ENCODE measurements around the gene NAP1L4.

Gene NAP1L4

GRCh38 chr11:2902784-2903671 lies 89.1 kb downstream of the NAP1L4 start:
- DNase-seq, result no peak

DNA sequence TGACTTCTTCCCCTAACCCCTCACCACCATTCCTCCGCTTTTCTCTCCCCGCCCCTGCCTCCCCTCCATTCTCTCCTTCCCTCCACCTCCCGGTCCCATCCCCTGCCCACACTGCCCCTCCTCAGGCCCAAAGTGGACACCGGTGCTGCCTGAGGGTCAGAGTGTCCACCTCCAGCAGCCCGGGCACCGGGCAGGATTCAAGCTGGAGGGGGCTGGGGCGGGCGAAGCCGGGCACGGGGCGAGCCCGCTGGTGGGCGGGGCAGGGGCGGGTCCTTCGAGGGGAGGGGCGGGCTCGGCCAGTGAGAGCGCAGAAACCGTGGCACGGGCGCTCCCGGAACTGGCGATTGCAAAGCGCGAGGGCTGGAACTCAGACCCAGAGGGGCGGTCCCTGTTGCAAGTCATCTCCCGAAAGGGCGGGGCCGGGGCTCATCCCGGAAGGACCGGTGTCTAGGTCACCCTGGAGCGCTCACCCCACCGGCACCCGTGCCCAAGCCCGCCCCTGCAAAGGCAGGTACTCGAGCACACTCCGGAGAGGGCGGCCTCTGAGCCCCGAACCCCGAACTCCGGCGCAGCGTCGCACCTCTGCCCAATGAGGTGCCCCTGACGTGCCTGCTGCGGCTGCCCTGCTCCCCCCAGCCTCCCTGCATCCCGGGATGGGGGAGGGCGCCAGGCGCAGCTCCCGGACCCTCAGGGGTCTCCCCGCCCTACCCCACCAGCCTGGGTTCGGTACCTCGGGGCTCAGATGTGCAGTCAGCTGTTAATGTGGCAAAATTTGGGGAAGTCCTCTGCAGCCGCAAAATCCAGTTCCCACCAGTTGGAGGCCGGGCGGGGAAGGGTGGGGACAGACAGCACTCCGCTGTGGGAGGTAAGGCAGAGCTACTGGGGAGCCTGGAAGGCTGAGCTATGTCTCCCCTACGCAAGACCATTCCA lies 90.0 kb downstream of the NAP1L4 start:
- DNase-seq, result peak; percentile 94 to 95

DNA sequence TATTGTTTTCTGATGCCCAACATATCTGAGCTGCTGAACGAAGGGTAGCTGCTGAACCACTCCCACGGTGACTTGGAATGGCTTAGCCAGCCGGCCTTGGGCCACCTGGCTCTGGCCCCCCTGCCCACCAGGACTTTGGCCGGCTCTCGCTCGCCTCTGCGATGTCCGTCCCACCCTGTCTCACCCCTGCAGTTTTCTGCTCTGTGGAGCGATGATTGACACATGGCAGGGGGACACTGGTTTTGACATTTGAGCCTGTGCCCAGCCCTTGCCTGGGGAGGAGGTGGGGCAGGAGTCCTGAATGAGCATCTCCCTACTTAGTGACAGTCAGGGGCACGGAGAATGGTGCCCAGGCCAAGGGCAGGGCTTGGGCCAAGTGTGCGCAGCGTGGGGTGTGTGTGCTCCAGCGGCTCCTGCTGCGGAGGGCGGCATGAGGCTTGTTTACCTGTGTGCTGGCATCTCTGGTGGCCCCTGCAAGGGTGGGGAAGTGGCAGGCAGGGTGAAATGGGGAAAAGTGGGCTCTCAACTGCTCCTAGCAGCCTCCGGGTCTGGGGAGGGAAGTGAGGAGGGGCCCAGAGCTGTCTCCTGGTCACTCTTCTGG lies 90.8 kb downstream of the NAP1L4 start:
- DNase-seq, result no peak

DNA sequence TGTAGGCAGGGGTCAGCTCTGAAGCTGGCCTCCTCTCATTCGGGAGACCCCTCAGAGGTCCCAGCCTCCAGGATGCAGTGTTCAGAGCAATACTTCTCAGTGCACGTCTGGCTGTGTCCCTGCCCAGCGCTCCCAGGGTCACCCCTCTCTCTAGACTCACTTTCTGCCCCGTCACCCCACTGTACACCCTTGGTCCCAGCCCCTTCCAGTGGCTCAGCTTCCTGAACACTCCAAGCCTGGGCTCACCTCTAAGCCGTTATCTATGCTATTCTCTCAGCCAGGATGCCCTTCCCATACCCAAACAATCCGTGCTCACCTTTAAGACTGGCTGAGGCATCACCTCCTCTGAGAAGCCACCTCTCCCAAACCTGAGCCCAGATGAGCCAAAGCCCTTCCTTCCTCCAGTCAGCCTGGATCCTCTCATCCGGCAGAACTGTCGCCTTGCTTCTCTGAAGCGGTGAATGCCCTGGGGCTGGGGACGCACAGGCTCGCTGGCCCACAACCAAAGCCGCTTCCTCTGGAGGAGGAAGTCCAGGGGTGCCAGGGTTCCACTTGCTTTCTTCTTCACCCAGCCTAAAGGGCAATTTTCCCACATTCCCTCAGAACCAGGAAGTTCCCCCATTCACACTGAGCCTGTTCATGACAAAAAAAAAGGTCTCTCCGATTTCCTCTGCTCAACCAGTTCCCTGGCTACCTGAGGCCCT lies 92.9 kb downstream of the NAP1L4 start:
- peak in 1 of 2 donors; percentile 27 for DNase-seq

- peak; percentile 64 to 78 for DNase-seq
Measured at GRCh38 chr11:2898366-2899079, 93.6 kb downstream of the NAP1L4 start.

DNA sequence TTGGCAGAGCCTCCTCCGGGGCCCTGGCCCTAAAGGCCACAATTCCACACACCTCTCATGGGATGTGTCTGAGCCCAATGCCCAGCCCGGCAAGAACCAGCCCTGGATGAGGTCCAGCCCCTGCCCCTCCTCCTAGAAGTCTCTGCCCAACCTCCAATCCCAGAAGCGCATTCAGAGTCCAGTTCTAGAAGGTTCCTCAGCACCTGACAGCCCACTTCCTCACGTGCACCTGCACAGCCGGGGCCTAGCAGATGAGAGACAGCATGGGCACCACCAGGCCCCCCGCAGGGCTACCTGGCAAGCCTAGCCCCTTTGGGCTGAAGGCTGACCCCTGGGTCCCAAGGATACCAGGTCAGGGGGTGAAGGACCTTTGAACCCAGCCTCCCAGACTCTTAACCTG lies 95.1 kb downstream of the NAP1L4 start:
- no peak for DNase-seq

GRCh38 chr11:2896047-2896446 lies 96.1 kb downstream of the NAP1L4 start:
- DNase-seq, result no peak

Measured in CD4-positive, alpha-beta T cell treated with Interleukin-4 for 1 hour (primary cell).